Sigmoid colon (tissue), 7 donors: Measurements from ENCODE around the gene PLPPR3. TPM values are rescaled to one million over a fixed set of nuclear protein-coding genes. Genes with fewer than 3 reads are reported as not detected.

Source experiments
- DNase-seq: peaks from one replicate; pipeline ENCODE4 v3.0.0-alpha.2; 2019
- H3K27ac ChIP-seq, 4 donors: fragments of 200-600 bp; sonication (generic); one replicate each; pipeline ENCODE4 v1.5.1; 2016 to 2019; ENCODE audit warnings: mild to moderate bottlenecking in 1 of 4
- H3K27me3 ChIP-seq, 3 donors: fragments of 200-600 bp; sonication (generic); one replicate each; pipeline ENCODE4 v1.5.1; 2019; ENCODE audit warnings: mild to moderate bottlenecking in 1 of 3
- H3K36me3 ChIP-seq, 4 donors: fragments of 200-600 bp; sonication (generic); one replicate each; pipeline ENCODE4 v1.5.1; 2016 to 2019
- H3K4me1 ChIP-seq, 4 donors: fragments of 200-600 bp; sonication (generic); one replicate each; pipeline ENCODE4 v1.5.1; 2017 to 2019
- H3K4me3 ChIP-seq, 4 donors: fragments of 200-600 bp; sonication (generic); one replicate each; pipeline ENCODE4 v1.5.1; 2017 to 2019; ENCODE audit warnings: mild to moderate bottlenecking in 2 of 4, moderate library complexity in 1 of 4
- H3K9me3 ChIP-seq, 4 donors: fragments of 200-600 bp in 3 of 4; sonication (generic) in 3 of 4; one replicate each; pipeline versions ENCODE4 v1.5.1 to v1.6.1; 2013 to 2019
- EP300 ChIP-seq, 4 donors: sonication (generic); formaldehyde crosslinking; IDR thresholded peaks; one replicate each; pipeline ENCODE4 v1.6.1; 2017; ENCODE audit warnings: antibody characterized with exemption in 4 of 4
- POLR2A ChIP-seq, 2 donors: fragments of 450-650 bp; IDR thresholded peaks; one replicate each; pipeline ENCODE4 v1.6.1; 2016; ENCODE audit warnings: antibody characterized with exemption in 2 of 2, mild to moderate bottlenecking in 2 of 2, moderate library complexity in 2 of 2
- POLR2AphosphoS5 ChIP-seq, 4 donors: sonication (generic); formaldehyde crosslinking; IDR thresholded peaks; one replicate each; pipeline ENCODE4 v1.6.1; 2017; ENCODE audit warnings: antibody characterized with exemption in 4 of 4
- WGBS, 2 donors: extraction: QIAGEN DNeasy Blood & Tissue Kit; methylation state at CpG; one replicate each; pipeline ENCODE4 v1.1.7; 2013; 5-methylcytosine and 5-hydroxymethylcytosine counted together
- intact Hi-C: fragments of 100-400 bp; cut with DNase I; formaldehyde crosslinking; loops from one replicate; pipeline ENCODE4 v1.15.1; 2023
- polyA plus RNA-seq, 3 donors: library from polyadenylated mRNA; stranded (reverse); fragments of 200-250 nt; gene quantifications; one replicate each; pipeline ENCODE4 v1.2.3, GENCODE V29; 2013
- total RNA-seq, 4 donors: library from RNA; depleted of rRNA; stranded (reverse); fragments of >200 nt; gene quantifications; one replicate each; pipeline ENCODE4 v1.1.0, GENCODE V29; 2016
- TF ChIP-seq, protein P1 (sequence below), 4 experiments: fragments of 450-650 bp in 3 of 4; fragments of 200-600 bp in 1 of 4; IDR thresholded peaks; one replicate each; pipeline ENCODE4 v1.5.1; 2016 to 2019; ENCODE audit warnings: antibody characterized with exemption in 4 of 4, mild to moderate bottlenecking in 3 of 4, moderate library complexity in 2 of 4
- donor health status: healthy with polysubstance abuse.
- donor health status: Bipolar disorder and iron deficiency.
- donor health status: healthy.

The PLPPR3 gene
- total and polyA plus RNA-seq, 7 donors, result 0.07 TPM; not detected in 6

DNA sequence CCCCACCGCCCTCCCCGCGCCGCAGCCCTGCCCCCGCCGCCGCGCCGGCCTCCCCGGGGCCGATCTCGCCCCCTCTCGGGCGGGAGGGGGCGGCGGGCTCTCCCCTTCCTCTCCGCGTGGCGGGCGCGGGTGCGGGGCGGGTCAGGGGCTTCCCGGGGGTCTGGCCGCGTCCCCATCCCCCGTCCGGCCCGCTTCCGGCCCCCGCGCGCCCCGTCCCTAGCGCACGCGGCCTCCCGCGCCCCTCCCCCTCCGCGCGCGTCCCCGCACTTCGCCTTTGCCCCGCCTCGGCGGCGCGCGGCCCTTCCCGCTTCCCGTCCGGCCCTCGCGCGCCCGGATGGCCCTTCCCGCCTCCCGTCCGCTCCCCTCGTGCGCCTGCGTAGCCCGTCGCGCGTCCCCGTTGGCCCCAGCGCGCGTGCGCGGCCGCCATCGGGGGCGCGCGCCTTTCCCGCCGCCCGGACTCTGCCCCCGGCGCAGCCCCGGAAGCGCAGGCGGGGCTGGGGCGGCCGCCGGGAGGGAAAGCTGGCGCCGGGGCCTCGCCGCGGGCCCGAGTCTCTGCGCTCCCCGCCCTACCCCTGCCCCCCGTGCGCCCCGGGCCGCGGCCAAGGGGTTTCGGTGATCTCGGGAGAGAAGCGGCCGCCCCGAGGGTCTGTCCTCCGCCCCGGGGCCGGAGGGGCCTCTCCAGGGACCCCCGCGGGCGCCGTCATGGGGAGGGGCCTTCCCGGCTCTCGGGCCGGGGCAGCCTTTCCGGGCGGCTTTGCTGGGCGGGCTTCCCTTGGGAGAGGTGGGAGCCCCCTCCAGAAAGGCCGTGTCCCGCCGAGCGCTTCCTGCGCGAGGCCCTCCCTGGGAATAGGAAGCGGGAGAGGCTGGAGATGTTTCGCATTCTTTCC is 24.0 kb downstream of the PLPPR3 start:
- Histone ChIP-seq H3K9me3 (no peaks in the 10 kb centered on the region), H3K4me1 (peaks cover 0 to 60% (median 56%) of the 10 kb centered on the region in 4 donors), H3K27me3 (no peaks in the 10 kb centered on the region), H3K36me3 (peaks cover 0 to 7% (median 0%) of the 10 kb centered on the region in 4 donors), H3K4me3 (peak overlapping the region; percentile 76 to 100 (median 96)), H3K27ac (peak overlapping the region; percentile 93 to 100 (median 97))
- peak; percentile 95 for DNase-seq
- 1% methylated on average over 129 of the region's 129 CpGs for WGBS, 2 donors
- intact Hi-C loops, result loop anchor here (5.0 kb wide), 2 partner anchors 55 to 135 kb away; partner anchors contain the start of genes ELANE and RNF126
- TF ChIP-seq EP300 (IDR thresholded peaks at IDR 0.05) (no peak), POLR2AphosphoS5 (IDR thresholded peaks at IDR 0.05) (peak in 2 of 4 donors; percentile 8 to 60)
- TF ChIP-seq, protein P1, sequence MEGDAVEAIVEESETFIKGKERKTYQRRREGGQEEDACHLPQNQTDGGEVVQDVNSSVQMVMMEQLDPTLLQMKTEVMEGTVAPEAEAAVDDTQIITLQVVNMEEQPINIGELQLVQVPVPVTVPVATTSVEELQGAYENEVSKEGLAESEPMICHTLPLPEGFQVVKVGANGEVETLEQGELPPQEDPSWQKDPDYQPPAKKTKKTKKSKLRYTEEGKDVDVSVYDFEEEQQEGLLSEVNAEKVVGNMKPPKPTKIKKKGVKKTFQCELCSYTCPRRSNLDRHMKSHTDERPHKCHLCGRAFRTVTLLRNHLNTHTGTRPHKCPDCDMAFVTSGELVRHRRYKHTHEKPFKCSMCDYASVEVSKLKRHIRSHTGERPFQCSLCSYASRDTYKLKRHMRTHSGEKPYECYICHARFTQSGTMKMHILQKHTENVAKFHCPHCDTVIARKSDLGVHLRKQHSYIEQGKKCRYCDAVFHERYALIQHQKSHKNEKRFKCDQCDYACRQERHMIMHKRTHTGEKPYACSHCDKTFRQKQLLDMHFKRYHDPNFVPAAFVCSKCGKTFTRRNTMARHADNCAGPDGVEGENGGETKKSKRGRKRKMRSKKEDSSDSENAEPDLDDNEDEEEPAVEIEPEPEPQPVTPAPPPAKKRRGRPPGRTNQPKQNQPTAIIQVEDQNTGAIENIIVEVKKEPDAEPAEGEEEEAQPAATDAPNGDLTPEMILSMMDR (IDR thresholded peaks at IDR 0.05), result no peak

DNA sequence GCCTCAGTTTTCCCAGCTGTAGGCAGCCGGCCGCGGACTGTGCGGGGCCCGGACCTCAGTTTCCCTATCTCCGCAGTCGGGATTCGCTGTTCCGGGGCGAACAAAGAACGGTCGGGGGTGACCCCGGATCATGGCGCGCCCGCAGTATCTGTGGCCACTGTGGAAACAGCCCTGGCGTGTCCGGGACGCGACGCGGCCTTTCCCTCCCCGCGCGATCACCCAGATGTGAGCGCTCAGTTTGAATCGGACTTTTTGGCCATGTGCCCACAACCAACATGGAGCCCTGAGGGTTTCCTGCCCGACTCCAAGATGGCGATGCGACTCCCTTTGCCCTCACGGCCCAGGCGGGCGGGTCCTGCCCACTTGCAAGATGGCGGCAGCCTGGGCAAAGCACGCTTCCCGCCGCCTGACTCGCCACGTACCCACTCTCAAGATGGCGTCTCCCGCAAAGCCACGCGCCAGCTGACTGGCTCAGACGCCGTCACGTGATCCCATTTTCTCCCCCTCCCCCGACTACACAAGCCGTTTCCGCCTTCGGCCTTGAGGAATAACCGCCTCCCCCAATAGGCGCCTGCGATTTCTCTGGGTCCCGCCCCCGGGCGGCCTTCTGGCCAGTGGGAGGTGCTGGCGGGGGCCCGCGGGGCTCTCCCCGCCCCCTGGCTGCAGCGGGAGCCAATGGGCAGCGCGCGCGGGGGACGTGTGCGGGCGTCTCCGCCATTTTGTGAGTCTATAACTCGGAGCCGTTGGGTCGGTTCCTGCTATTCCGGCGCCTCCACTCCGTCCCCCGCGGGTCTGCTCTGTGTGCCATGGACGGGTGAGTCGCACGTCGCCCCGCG is 24.8 kb downstream of the PLPPR3 start, which contains the start of gene PTBP1:
Gene PTBP1, plus strand, starts transcription at position 761 of the 836 bp plus-strand sequence. Its CDS starts 46 bp downstream, at position 807.
- 0 to 1% methylated on average over 83 of the region's 83 CpGs for WGBS, 2 donors
- peak; percentile 100 for DNase-seq
- Histone ChIP-seq H3K36me3 (peaks cover 0 to 7% (median 0%) of the 10 kb centered on the region in 4 donors), H3K27me3 (no peaks in the 10 kb centered on the region), H3K9me3 (no peaks in the 10 kb centered on the region), H3K4me3 (peak within 1 kb of the TSS; percentile 76 to 100 (median 96)), H3K27ac (peak within 1 kb of the TSS; percentile 93 to 100 (median 97)), H3K4me1 (peaks cover 0 to 51% (median 48%) of the 10 kb centered on the region in 4 donors)
- intact Hi-C loops, result loop anchor here (5.0 kb wide), 2 partner anchors 55 to 135 kb away; partner anchors contain the start of genes ELANE and RNF126
- peak; percentile 75 to 89 (median 82) for TF ChIP-seq POLR2AphosphoS5 (IDR thresholded peaks at IDR 0.05)
- TF ChIP-seq, protein P1 (IDR thresholded peaks at IDR 0.05), result no peak

DNA sequence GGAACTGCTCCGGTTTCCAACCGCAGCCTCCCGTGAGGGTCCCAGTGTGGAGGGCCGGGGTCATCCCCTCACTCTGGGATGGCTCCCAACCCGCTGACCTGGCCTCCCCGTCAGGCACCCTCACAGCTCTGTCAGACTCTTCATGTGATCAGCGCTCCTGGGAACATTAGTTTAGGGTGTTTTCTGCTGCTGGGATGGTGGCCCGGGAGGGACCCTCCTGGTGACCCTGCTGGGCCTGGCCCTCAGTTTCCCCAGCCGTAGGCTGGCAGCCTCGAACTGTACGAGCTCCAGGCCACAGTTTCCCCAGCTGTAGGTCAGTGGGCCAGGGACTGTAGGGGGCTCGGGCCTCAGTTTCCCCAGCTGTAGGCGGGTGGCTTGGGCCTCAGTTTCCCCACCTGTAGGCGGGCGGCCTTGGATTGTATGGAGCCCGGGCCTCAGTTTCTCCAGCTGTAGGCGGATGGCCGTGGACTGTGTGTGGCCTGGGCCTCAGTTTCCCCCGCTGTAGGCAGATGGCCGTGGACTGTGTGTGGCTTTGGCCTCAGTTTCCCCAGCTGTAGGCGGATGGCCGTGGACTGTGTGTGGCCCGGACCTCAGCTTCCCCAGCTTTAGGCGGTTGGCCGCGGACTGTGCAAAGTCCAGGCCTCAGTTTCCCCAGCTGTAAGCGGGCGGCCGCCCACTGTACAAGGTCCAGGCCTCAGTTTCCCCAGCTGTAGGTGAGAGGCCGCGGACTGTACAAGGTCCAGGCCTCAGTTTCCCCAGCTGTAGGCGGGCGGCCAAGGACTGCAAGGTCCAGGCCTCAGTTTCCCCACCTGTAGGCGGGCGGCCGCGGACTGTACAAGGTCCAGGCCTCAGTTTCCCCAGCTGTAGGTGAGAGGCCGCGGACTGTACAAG is 25.8 kb downstream of the PLPPR3 start:
- H3K4me1 ChIP-seq, result peaks cover 0 to 41% (median 38%) of the 10 kb centered on the region in 4 donors
- peak overlapping the region; percentile 47 to 100 (median 63) for H3K4me3 ChIP-seq
- intact Hi-C loops, result loop anchor here (5.0 kb wide), 2 partner anchors 56 to 134 kb away; partner anchors contain the start of genes ELANE and RNF126
- H3K36me3 ChIP-seq, result peaks cover 0 to 7% (median 0%) of the 10 kb centered on the region in 4 donors
- 76 to 82% methylated on average over 39 of the region's 39 CpGs for WGBS, 2 donors
- H3K9me3 ChIP-seq, result no peaks in the 10 kb centered on the region
- DNase-seq, result no peak
- TF ChIP-seq POLR2A (IDR thresholded peaks at IDR 0.05) (no peak), EP300 (IDR thresholded peaks at IDR 0.05) (no peak), POLR2AphosphoS5 (IDR thresholded peaks at IDR 0.05) (no peak)
- TF ChIP-seq, protein P1 (IDR thresholded peaks at IDR 0.05), result no peak
- peak overlapping the region; percentile 79 to 90 (median 82) for H3K27ac ChIP-seq
- H3K27me3 ChIP-seq, result no peaks in the 10 kb centered on the region
